Common myeloid progenitor, CD34-positive (primary cell): ENCODE data around the gene PTPRE.

ENCODE experiments used
- CTCF ChIA-PET: fragments of 350-600 bp; sonication (Branson Sonifier 250); formaldehyde crosslinking; loops from one replicate; lab custom pipeline; 2021; ENCODE audit warnings: antibody characterized with exemption; lab: Charles Lee
- POLR2A ChIA-PET: fragments of 350-600 bp; sonication (Branson Sonifier 250); formaldehyde crosslinking; loops from one replicate; lab custom pipeline; 2021; ENCODE audit warnings: antibody characterized with exemption; lab: Charles Lee
- DNase-seq, 3 donors: peaks; one replicate each; pipeline versions ENCODE4 v3.0.0 to v3.0.0-alpha.2; 2013
- H3K27ac ChIP-seq, 2 experiments: 1 replicate in 1 of 2; 2 replicates in 1 of 2; pipeline ENCODE4 v1.7.0; 2013; ENCODE audit warnings: inconsistent platforms in 2 of 2, low read length in 2 of 2, mild to moderate bottlenecking in 2 of 2, low read depth in 1 of 2, moderate library complexity in 1 of 2; ENCODE audit not compliant: severe bottlenecking in 2 of 2, insufficient read depth in 1 of 2, poor library complexity in 1 of 2
- H3K27me3 ChIP-seq, 5 experiments: replicated peaks in 2 of 5; 1 replicate in 3 of 5; 2 replicates in 2 of 5; pipeline versions ENCODE4 v1.6.1 to v1.7.0; 2013; ENCODE audit warnings: low read length in 4 of 5, mild to moderate bottlenecking in 2 of 5, moderate library complexity in 2 of 5, inconsistent platforms in 1 of 5; ENCODE audit not compliant: insufficient read depth in 5 of 5, control insufficient read depth in 4 of 5
- H3K36me3 ChIP-seq, 4 experiments: 1 replicate in 2 of 4; 2 replicates in 2 of 4; pipeline versions ENCODE4 v1.6.1 to v1.7.0; 2013; ENCODE audit warnings: low read length in 3 of 4, control low read depth in 1 of 4, mild to moderate bottlenecking in 1 of 4; ENCODE audit not compliant: control insufficient read depth in 4 of 4, insufficient read depth in 4 of 4
- H3K4me1 ChIP-seq, 4 experiments: 1 replicate in 3 of 4; 2 replicates in 1 of 4; pipeline versions ENCODE4 v1.6.1 to v1.7.1; 2013; ENCODE audit warnings: low read length in 3 of 4, mild to moderate bottlenecking in 3 of 4, control low read depth in 1 of 4, inconsistent platforms in 1 of 4, moderate library complexity in 1 of 4; ENCODE audit not compliant: control insufficient read depth in 4 of 4, insufficient read depth in 4 of 4; ENCODE audit errors: control extremely low read depth in 1 of 4
- H3K4me3 ChIP-seq, 7 experiments: 1 replicate in 4 of 7; 2 replicates in 3 of 7; pipeline versions ENCODE4 v1.5.1 to v1.7.0; 2013; ENCODE audit warnings: mild to moderate bottlenecking in 7 of 7, low read length in 6 of 7, moderate library complexity in 6 of 7, inconsistent platforms in 2 of 7, low read depth in 2 of 7, control low read depth in 1 of 7; ENCODE audit not compliant: insufficient read depth in 4 of 7, control insufficient read depth in 1 of 7; ENCODE audit errors: extremely low read depth in 1 of 7
- H3K9me3 ChIP-seq, 5 experiments: 1 replicate in 4 of 5; 2 replicates in 1 of 5; pipeline versions ENCODE4 v1.6.1 to v1.7.1; 2013; ENCODE audit warnings: low read length in 4 of 5, mild to moderate bottlenecking in 2 of 5, inconsistent platforms in 1 of 5, low read depth in 1 of 5, moderate library complexity in 1 of 5; ENCODE audit not compliant: control insufficient read depth in 4 of 5, insufficient read depth in 2 of 5; ENCODE audit errors: control extremely low read depth in 1 of 5
- WGBS: methylation state at CpG from one replicate; pipeline ENCODE4 v1.1.5; 2013; ENCODE audit not compliant: insufficient coverage; 5-methylcytosine and 5-hydroxymethylcytosine counted together

The PTPRE gene

GRCh38 chr10:128109707-128110106 is 202.8 kb downstream of the PTPRE start:
- POLR2A ChIA-PET: no interaction called here
- CTCF ChIA-PET: interaction anchor here (1.6 kb wide), 1 partner anchor 61 kb away, joined by 3 read pairs; no protein-coding TSS in a partner anchor
- H3K36me3 ChIP-seq: peaks cover 40 to 100% (median 78%) of the 10 kb centered on the region in 4 experiments
- H3K4me1 ChIP-seq: no peaks in the 10 kb centered on the region
- H3K27me3 ChIP-seq: no peaks in the 10 kb centered on the region
- 100% methylated on average over 2 of the region's 4 CpGs for WGBS
- H3K27ac ChIP-seq: no peak overlapping the region
- no peak for DNase-seq
- H3K9me3 ChIP-seq: no peaks in the 10 kb centered on the region
- no peak overlapping the region for H3K4me3 ChIP-seq

GRCh38 chr10:128110339-128110738 is 203.4 kb downstream of the PTPRE start:
- Histone ChIP-seq H3K27ac (no peak overlapping the region), H3K36me3 (peaks cover 43 to 100% (median 79%) of the 10 kb centered on the region in 4 experiments), H3K4me1 (no peaks in the 10 kb centered on the region), H3K4me3 (no peak overlapping the region), H3K27me3 (no peaks in the 10 kb centered on the region), H3K9me3 (no peaks in the 10 kb centered on the region)
- DNase-seq: no peak
- POLR2A ChIA-PET: no interaction called here
- CTCF ChIA-PET: interaction anchor here (1.6 to 2.0 kb wide), 2 partner anchors 39 to 62 kb away, joined by 3 to 6 read pairs; no protein-coding TSS in a partner anchor
- WGBS: 94% methylated on average over 2 of the region's 3 CpGs

DNA sequence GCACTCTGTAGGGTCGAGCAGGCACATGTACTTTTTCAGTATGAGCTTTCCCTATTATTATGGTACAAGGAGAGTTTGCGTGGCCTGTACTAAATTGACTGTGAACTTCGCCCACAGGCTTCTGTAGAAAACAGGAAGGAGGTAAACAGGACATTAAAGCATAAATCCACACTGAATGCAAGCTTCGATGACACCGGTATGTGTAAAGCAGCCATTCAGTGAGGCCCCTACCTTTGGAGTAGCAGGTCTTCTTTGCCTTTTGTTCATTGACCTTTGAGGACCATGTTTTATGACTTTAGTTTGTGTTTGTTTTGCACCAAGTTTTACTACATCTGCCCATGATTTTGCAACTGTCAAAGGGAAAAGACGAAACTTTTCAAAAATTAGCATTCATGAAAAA is 204.8 kb downstream of the PTPRE start:
- no peak for DNase-seq
- ChIA-PET CTCF (interaction anchor here (2.0 kb wide), 1 partner anchor 37 kb away, joined by 6 read pairs; no protein-coding TSS in a partner anchor), POLR2A (no interaction called here)
- Histone ChIP-seq H3K4me1 (no peaks in the 10 kb centered on the region), H3K4me3 (no peak overlapping the region), H3K36me3 (peaks cover 40 to 100% (median 77%) of the 10 kb centered on the region in 4 experiments), H3K27me3 (no peaks in the 10 kb centered on the region), H3K27ac (no peak overlapping the region), H3K9me3 (no peaks in the 10 kb centered on the region)
- WGBS: 100% methylated on average over 3 of the region's 6 CpGs

- POLR2A ChIA-PET: no interaction called here
- CTCF ChIA-PET: interaction anchor here (1.0 to 1.2 kb wide), 2 partner anchors 9 to 16 kb away, joined by 3 read pairs; no protein-coding TSS in a partner anchor
- peaks cover 36 to 96% (median 70%) of the 10 kb centered on the region in 4 experiments for H3K36me3 ChIP-seq
- no peak for DNase-seq
- H3K9me3 ChIP-seq: no peaks in the 10 kb centered on the region
- H3K4me3 ChIP-seq: no peak overlapping the region
- no peaks in the 10 kb centered on the region for H3K27me3 ChIP-seq
- H3K4me1 ChIP-seq: no peaks in the 10 kb centered on the region
- no peak overlapping the region for H3K27ac ChIP-seq
- WGBS: 98% methylated on average over 7 of the region's 13 CpGs
Measured at GRCh38 chr10:128113026-128113425, 206.1 kb downstream of the PTPRE start.

GRCh38 chr10:128114901-128115300 is 208.0 kb downstream of the PTPRE start:
- Histone ChIP-seq H3K4me3 (no peak overlapping the region), H3K36me3 (peaks cover 42 to 93% (median 66%) of the 10 kb centered on the region in 4 experiments), H3K4me1 (no peaks in the 10 kb centered on the region), H3K27me3 (no peaks in the 10 kb centered on the region), H3K27ac (no peak overlapping the region), H3K9me3 (no peaks in the 10 kb centered on the region)
- CTCF ChIA-PET: interaction anchor here (0.9 to 1.9 kb wide), 4 partner anchors 9 to 36 kb away, joined by 3 to 4 read pairs (median 4); no protein-coding TSS in a partner anchor
- DNase-seq: no peak
- WGBS: 90% methylated on average over 1 of the region's 2 CpGs
- POLR2A ChIA-PET: no interaction called here

DNA sequence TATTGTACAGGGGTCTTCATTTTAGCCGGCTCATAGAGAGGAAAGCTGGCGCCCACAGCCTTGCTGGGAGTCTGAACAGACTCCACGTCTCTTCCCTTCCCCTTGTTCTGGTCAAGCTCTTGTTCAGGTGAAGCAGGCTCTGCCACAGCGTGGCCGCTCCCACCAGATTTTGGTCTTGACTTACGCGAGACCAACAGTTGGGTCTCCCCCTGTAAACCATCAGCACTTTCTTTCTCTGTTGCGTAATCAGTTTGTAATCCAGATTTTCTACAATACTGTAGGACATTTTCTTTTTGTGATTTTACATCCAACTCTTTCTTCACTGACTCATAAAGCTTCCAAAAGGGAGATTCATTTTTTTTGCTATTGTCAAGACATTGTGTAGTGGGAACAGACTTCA is 208.5 kb downstream of the PTPRE start:
- ChIA-PET POLR2A (no interaction called here), CTCF (interaction anchor here (0.9 to 1.9 kb wide), 6 partner anchors 10 to 36 kb away, joined by 3 to 4 read pairs (median 4); no protein-coding TSS in a partner anchor)
- H3K4me3 ChIP-seq: no peak overlapping the region
- no peaks in the 10 kb centered on the region for H3K4me1 ChIP-seq
- H3K27ac ChIP-seq: no peak overlapping the region
- WGBS: 100% methylated on average over 7 of the region's 8 CpGs
- no peaks in the 10 kb centered on the region for H3K27me3 ChIP-seq
- no peak for DNase-seq
- H3K9me3 ChIP-seq: no peaks in the 10 kb centered on the region
- peaks cover 42 to 90% (median 64%) of the 10 kb centered on the region in 4 experiments for H3K36me3 ChIP-seq

DNA sequence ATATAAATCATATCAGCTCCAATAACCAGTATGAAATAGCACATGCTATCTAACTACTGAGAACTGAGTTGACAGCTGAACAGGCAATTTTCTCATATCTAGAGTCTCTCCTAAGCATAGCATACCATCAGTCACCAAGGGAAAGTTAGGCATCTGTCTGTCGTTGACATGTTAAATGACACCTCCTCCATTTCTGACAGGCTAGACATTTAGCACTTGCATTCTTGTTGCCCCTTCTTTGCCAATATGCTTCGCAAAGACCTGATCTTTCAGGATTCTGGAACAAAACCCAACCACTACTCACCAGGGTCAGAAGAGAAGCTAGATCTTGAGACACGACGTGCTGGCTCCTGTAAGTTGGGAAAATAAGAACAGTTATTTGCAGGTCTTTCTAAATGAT is 209.3 kb downstream of the PTPRE start:
- ChIA-PET POLR2A (no interaction called here), CTCF (interaction anchor here (0.9 to 1.7 kb wide), 6 partner anchors 8 to 96 kb away, joined by 3 to 5 read pairs (median 4); partner anchors contain the start of gene MKI67)
- Histone ChIP-seq H3K27ac (no peak overlapping the region), H3K27me3 (no peaks in the 10 kb centered on the region), H3K4me3 (no peak overlapping the region), H3K36me3 (peaks cover 42 to 86% (median 61%) of the 10 kb centered on the region in 4 experiments), H3K9me3 (no peaks in the 10 kb centered on the region), H3K4me1 (no peaks in the 10 kb centered on the region)
- 90% methylated on average over 3 of the region's 4 CpGs for WGBS
- DNase-seq: no peak
